HG03039 (cell line): ENCODE results near the gene PTPRM.

Experiments
- ATAC-seq: cut with Tn5 transposase; IDR thresholded peaks from one replicate; pipeline ENCODE4 v1.9.1; 2021; ENCODE audit warnings: mild to moderate bottlenecking, moderate library complexity; ENCODE audit not compliant: unreplicated experiment

The PTPRM gene

GRCh38 chr18:7789856-7790552 is 222.9 kb downstream of the PTPRM start:
- ATAC-seq: no peak

GRCh38 chr18:7793100-7793499 is 226.0 kb downstream of the PTPRM start:
- no peak for ATAC-seq

GRCh38 chr18:7803956-7804469 is 236.9 kb downstream of the PTPRM start:
- no peak for ATAC-seq

- ATAC-seq: no peak
Measured at GRCh38 chr18:7805096-7805495, 238.0 kb downstream of the PTPRM start.

- ATAC-seq: no peak
Measured at GRCh38 chr18:7805880-7806279, 238.8 kb downstream of the PTPRM start.

- ATAC-seq: no peak
Measured at GRCh38 chr18:7807936-7808453, 240.9 kb downstream of the PTPRM start.

GRCh38 chr18:7808992-7809391 is 241.9 kb downstream of the PTPRM start:
- no peak for ATAC-seq

GRCh38 chr18:7809455-7809854 is 242.3 kb downstream of the PTPRM start:
- ATAC-seq: no peak

- ATAC-seq: no peak
Measured at GRCh38 chr18:7809978-7810377, 242.9 kb downstream of the PTPRM start.

GRCh38 chr18:7812431-7813063 is 245.4 kb downstream of the PTPRM start:
- no peak for ATAC-seq

- ATAC-seq: no peak
Measured at GRCh38 chr18:7813131-7813530, 246.0 kb downstream of the PTPRM start.

GRCh38 chr18:7814754-7815315 is 247.7 kb downstream of the PTPRM start:
- ATAC-seq: no peak

GRCh38 chr18:7815787-7816186 is 248.7 kb downstream of the PTPRM start:
- ATAC-seq: no peak

GRCh38 chr18:7817575-7818230 is 250.6 kb downstream of the PTPRM start:
- ATAC-seq: no peak

- no peak for ATAC-seq
Measured at GRCh38 chr18:7821784-7822183, 254.7 kb downstream of the PTPRM start.

- ATAC-seq: no peak
Measured at GRCh38 chr18:7822435-7823331, 255.6 kb downstream of the PTPRM start.

GRCh38 chr18:7824970-7825369 is 257.9 kb downstream of the PTPRM start:
- no peak for ATAC-seq

- no peak for ATAC-seq
Measured at GRCh38 chr18:7830468-7830867, 263.4 kb downstream of the PTPRM start.

GRCh38 chr18:7839548-7839947 is 272.4 kb downstream of the PTPRM start:
- no peak for ATAC-seq

- ATAC-seq: no peak
Measured at GRCh38 chr18:7840411-7840810, 273.3 kb downstream of the PTPRM start.
